Esophagus squamous epithelium (tissue), 4 donors: Measurements from ENCODE around the gene VSTM5.

Experiments used
- CTCF ChIP-seq, 6 experiments: fragments of 450-650 bp in 4 of 6; fragments of 200-600 bp in 2 of 6; sonication (generic) in 2 of 6; IDR thresholded peaks; one replicate each; pipeline ENCODE4 v1.5.1; 2016 to 2019; ENCODE audit warnings: antibody characterized with exemption in 6 of 6, mild to moderate bottlenecking in 4 of 6, moderate library complexity in 4 of 6
- POLR2A ChIP-seq, 4 donors: fragments of 450-650 bp; IDR thresholded peaks; one replicate each; pipeline ENCODE4 v1.6.1; 2017; ENCODE audit warnings: antibody characterized with exemption in 4 of 4, mild to moderate bottlenecking in 4 of 4, moderate library complexity in 3 of 4

- TF ChIP-seq CTCF (IDR thresholded peaks at IDR 0.05) = no peak
- no peak for TF ChIP-seq POLR2A (IDR thresholded peaks at IDR 0.05)
These were observed 32.7 kb downstream of the VSTM5 start for GRCh38 chr11:93817426-93818348.
